Uterus (tissue), 2 donors: Measurements from ENCODE around the gene KPTN.

Experiments used
- POLR2A ChIP-seq, 2 donors: fragments of 450-650 bp; IDR thresholded peaks; one replicate each; pipeline ENCODE4 v1.6.1; 2016; ENCODE audit warnings: antibody characterized with exemption in 2 of 2, mild to moderate bottlenecking in 1 of 2, moderate library complexity in 1 of 2
- TF ChIP-seq, protein P1 (sequence below), 4 experiments: fragments of 200-600 bp in 2 of 4; fragments of 450-650 bp in 2 of 4; sonication (generic) in 2 of 4; IDR thresholded peaks; one replicate each; pipeline ENCODE4 v1.5.1; 2016 to 2019; ENCODE audit warnings: antibody characterized with exemption in 4 of 4, mild to moderate bottlenecking in 2 of 4, moderate library complexity in 1 of 4

- TF ChIP-seq, protein P1, sequence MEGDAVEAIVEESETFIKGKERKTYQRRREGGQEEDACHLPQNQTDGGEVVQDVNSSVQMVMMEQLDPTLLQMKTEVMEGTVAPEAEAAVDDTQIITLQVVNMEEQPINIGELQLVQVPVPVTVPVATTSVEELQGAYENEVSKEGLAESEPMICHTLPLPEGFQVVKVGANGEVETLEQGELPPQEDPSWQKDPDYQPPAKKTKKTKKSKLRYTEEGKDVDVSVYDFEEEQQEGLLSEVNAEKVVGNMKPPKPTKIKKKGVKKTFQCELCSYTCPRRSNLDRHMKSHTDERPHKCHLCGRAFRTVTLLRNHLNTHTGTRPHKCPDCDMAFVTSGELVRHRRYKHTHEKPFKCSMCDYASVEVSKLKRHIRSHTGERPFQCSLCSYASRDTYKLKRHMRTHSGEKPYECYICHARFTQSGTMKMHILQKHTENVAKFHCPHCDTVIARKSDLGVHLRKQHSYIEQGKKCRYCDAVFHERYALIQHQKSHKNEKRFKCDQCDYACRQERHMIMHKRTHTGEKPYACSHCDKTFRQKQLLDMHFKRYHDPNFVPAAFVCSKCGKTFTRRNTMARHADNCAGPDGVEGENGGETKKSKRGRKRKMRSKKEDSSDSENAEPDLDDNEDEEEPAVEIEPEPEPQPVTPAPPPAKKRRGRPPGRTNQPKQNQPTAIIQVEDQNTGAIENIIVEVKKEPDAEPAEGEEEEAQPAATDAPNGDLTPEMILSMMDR (IDR thresholded peaks at IDR 0.05) = no peak
- no peak for TF ChIP-seq POLR2A (IDR thresholded peaks at IDR 0.05)
These were observed 22.1 kb downstream of the KPTN start for GRCh38 chr19:47461876-47462275.
